K562 (cell line): ENCODE measurements around the gene SNX3. TPM values are rescaled to one million over a fixed set of nuclear protein-coding genes. Genes with fewer than 3 reads are reported as not detected.
A peak's percentile ranks its signal among the peaks of the same experiment; 100 is the strongest.

Experiments
- ARID2 ChIP-seq: fragments of 450-650 bp; IDR thresholded peaks from 2 replicates; pipeline ENCODE4 v1.6.1; 2017; ENCODE audit warnings: antibody characterized with exemption, mild to moderate bottlenecking
- ATF1 ChIP-seq, 2 experiments: fragments of 450-650 bp in 1 of 2; IDR thresholded peaks; 2 replicates each; pipeline ENCODE4 v1.6.1; 2016; ENCODE audit warnings: missing compliant biosample characterization in 1 of 2, missing genetic modification characterization in 1 of 2
- CCAR2 ChIP-seq: fragments of 200-400 bp; formaldehyde crosslinking; IDR thresholded peaks from 2 replicates; pipeline ENCODE4 v1.6.1; 2017; ENCODE audit warnings: mild to moderate bottlenecking, low read depth, low read length
- CXXC5 ChIP-seq: fragments of 250-450 bp; sonication (Bioruptor Pico); IDR thresholded peaks from 2 replicates; pipeline ENCODE4 v1.8.0; 2022; ENCODE audit warnings: inconsistent platforms, mild to moderate bottlenecking, moderate library complexity
- FOXO4 ChIP-seq: fragments of 450-650 bp; formaldehyde crosslinking; IDR thresholded peaks from 2 replicates; pipeline ENCODE4 v1.4.0; 2020; ENCODE audit warnings: mild to moderate bottlenecking, moderate library complexity
- HCFC1 ChIP-seq: IDR thresholded peaks from 2 replicates; pipeline ENCODE4 v1.6.1; 2012; ENCODE audit warnings: low read depth, low read length, improper control_type of control experiment
- HDAC1 ChIP-seq, 2 experiments: fragments of 450-650 bp; IDR thresholded peaks; 2 replicates each; pipeline ENCODE4 v1.6.1; 2016 to 2017; ENCODE audit warnings: inconsistent platforms in 1 of 2, mild to moderate bottlenecking in 1 of 2, moderate library complexity in 1 of 2
- HMGXB4 ChIP-seq: sonication (generic); formaldehyde crosslinking; IDR thresholded peaks from 2 replicates; pipeline ENCODE4 v1.8.1; 2023; ENCODE audit warnings: mild to moderate bottlenecking, missing genetic modification reagents
- MBD2 ChIP-seq: sonication (generic); IDR thresholded peaks from 2 replicates; pipeline ENCODE4 v1.6.1; 2016; ENCODE audit warnings: low read depth, borderline replicate concordance
- MCM7 ChIP-seq, 2 experiments: fragments of 450-650 bp; IDR thresholded peaks; 2 replicates each; pipeline ENCODE4 v1.6.1; 2016 to 2018
- NR2C2 ChIP-seq, 2 experiments: fragments of 200-800 bp in 1 of 2; sonication (Bioruptor generic) in 1 of 2; sonication (generic) in 1 of 2; formaldehyde crosslinking in 1 of 2; IDR thresholded peaks; 2 replicates each; pipeline versions ENCODE4 v1.6.1 to v1.8.0; 2016 to 2022; ENCODE audit warnings: mild to moderate bottlenecking in 1 of 2, missing compliant biosample characterization in 1 of 2, missing genetic modification characterization in 1 of 2, missing genetic modification reagents in 1 of 2
- POLR2AphosphoS5 ChIP-seq: IDR thresholded peaks from 2 replicates; pipeline ENCODE4 v1.6.1; 2011; ENCODE audit warnings: mild to moderate bottlenecking, low read depth, low read length, moderate library complexity; ENCODE audit not compliant: control insufficient read depth, insufficient read depth
- SP1 ChIP-seq: sonication (generic); formaldehyde crosslinking; IDR thresholded peaks from 2 replicates; pipeline ENCODE4 v1.8.1; 2022; ENCODE audit warnings: mild to moderate bottlenecking, missing genetic modification reagents
- TFE3 ChIP-seq: fragments of 450-650 bp; formaldehyde crosslinking; IDR thresholded peaks from 2 replicates; pipeline ENCODE4 v1.4.0; 2020; ENCODE audit warnings: mild to moderate bottlenecking, mixed read lengths
- ZBTB26 ChIP-seq: fragments of 450-650 bp; formaldehyde crosslinking; IDR thresholded peaks from 2 replicates; pipeline ENCODE4 v1.4.0; 2022; ENCODE audit warnings: missing genetic modification characterization
- ZC3H8 ChIP-seq: fragments of 450-650 bp; IDR thresholded peaks from 2 replicates; pipeline ENCODE4 v1.6.1; 2017
- ZNF561 ChIP-seq: fragments of 450-650 bp; formaldehyde crosslinking; conservative IDR thresholded peaks from 2 replicates; pipeline ENCODE4 v1.4.0; 2020; ENCODE audit warnings: mild to moderate bottlenecking, moderate library complexity
- ZNF644 ChIP-seq: fragments of 200-800 bp; sonication (Bioruptor generic); IDR thresholded peaks from 2 replicates; pipeline ENCODE4 v1.6.1; 2016; ENCODE audit warnings: low read depth, missing genetic modification characterization, missing compliant biosample characterization
- polyA plus RNA-seq, 8 experiments: library from polyadenylated mRNA; depleted of rRNA in 4 of 8; stranded (reverse) in 5 of 8; unstranded in 3 of 8; fragments of >200 nt; fragmentation: Nextera tagmentation in 2 of 8; fragmentation: Illumina TruSeq in 1 of 8; extraction: Ambion mirVana in 2 of 8; extraction: Trizol in 1 of 8; gene quantifications; 2 replicates each; pipeline versions ENCODE4 v1.2.1 to v1.2.3, GENCODE V29; 2011 to 2014; ENCODE audit warnings: inconsistent platforms in 1 of 8, missing spikeins in 1 of 8
- total RNA-seq, 7 experiments: library from RNA; depleted of rRNA in 6 of 7; stranded (reverse); fragments of >200 nt in 6 of 7; fragmentation: Illumina TruSeq in 2 of 7; extraction: Trizol in 2 of 7; gene quantifications; 2 replicates each; pipeline versions ENCODE4 v1.2.1 to v1.2.3, GENCODE V29; 2011 to 2021; ENCODE audit warnings: low replicate concordance in 1 of 7

The SNX3 gene
- total and polyA plus RNA-seq, 9 of the 15 experiments (the other 6 are each of a cell fraction or from before 2014, with no cell fraction given), result 48.9 to 410 (median 159) TPM

- TF ChIP-seq MBD2, result 0 out of 2 replicates have a peak, but pooled peaks have one; percentile 23
- no peak for TF ChIP-seq FOXO4 (CRISPR knock-in tag)
- no peak for TF ChIP-seq HDAC1 (IDR thresholded peaks at IDR 0.05)
- TF ChIP-seq ZNF644 (tag), result peak; percentile 62; the same call in 1 of the 2 replicates
- peak; percentile 85 for TF ChIP-seq POLR2AphosphoS5
- peak; percentile 93 for TF ChIP-seq CXXC5 (CRISPR knock-in tag)
- TF ChIP-seq ZC3H8, result no peak
- no peak for TF ChIP-seq ATF1 (CRISPR knock-in tag; IDR thresholded peaks at IDR 0.05)
- peak; percentile 79 for TF ChIP-seq ATF1 (tag; IDR thresholded peaks at IDR 0.05)
- peak; percentile 55; the same call in 1 of the 2 replicates for TF ChIP-seq NR2C2 (CRISPR knock-in tag; IDR thresholded peaks at IDR 0.05)
- TF ChIP-seq NR2C2 (tag; IDR thresholded peaks at IDR 0.05), result peak; percentile 95
- peak; percentile 52 for TF ChIP-seq SP1 (CRISPR knock-in tag)
- no peak for TF ChIP-seq CCAR2
- TF ChIP-seq HMGXB4 (CRISPR knock-in tag), result 0 out of 2 replicates have a peak, but pooled peaks have one; percentile 7
- no peak for TF ChIP-seq MCM7 (IDR thresholded peaks at IDR 0.05)
- peak; percentile 91 for TF ChIP-seq HCFC1
- TF ChIP-seq ZNF561 (CRISPR knock-in tag), result no peak
- TF ChIP-seq ZBTB26 (CRISPR knock-in tag), result no peak
- peak; percentile 47; the same call in 1 of the 2 replicates for TF ChIP-seq TFE3
- no peak for TF ChIP-seq ARID2
These were observed at the start of gene SNX3 (continued) for GRCh38 chr6:108260809-108261569.
